Left renal pelvis (tissue), 4 donors: ENCODE results near the gene PHB1. TPM values are rescaled to one million over a fixed set of nuclear protein-coding genes. Genes with fewer than 3 reads are reported as not detected.
"Not testable (repeated sequence)": the region's sequence is repeated elsewhere in the genome, so short reads cannot be mapped to it uniquely, and the experiment has no call there.

Source experiments
- DNase-seq, 4 donors: peaks; one replicate each; pipeline ENCODE4 v3.0.0-alpha.2; 2013; ENCODE audit warnings: low read depth in 4 of 4, low spot score in 3 of 4
- polyA plus RNA-seq, 4 donors: library from polyadenylated mRNA; unstranded; fragments of 120-200 nt; gene quantifications; one replicate each; pipeline ENCODE4 v1.2.1, GENCODE V29; 2013; ENCODE audit not compliant: insufficient read length in 4 of 4

PHB1 gene
- polyA plus RNA-seq, 4 donors, result 151 to 235 (median 221) TPM

DNA sequence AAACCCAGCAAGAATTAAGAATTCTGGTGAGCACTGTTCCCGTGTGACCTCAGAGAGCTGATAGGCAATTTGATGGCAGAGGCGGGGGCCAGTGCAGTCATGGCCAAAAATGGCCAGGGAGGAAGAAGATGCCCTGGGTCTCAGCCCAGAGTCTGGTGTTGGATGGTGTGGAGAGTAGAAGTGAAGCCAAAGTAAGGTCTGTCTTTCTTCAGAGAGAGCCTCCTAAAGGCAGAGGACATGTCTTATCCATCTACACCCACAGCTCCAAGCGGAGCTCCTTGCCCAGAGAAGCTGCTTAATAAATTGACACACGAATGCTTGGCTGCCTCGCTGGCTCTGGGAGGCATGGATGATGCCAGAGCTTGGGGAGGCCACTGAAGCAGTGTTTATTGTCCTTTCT, 32.9 kb downstream of the PHB1 start:
- DNase-seq, result no peak

DNA sequence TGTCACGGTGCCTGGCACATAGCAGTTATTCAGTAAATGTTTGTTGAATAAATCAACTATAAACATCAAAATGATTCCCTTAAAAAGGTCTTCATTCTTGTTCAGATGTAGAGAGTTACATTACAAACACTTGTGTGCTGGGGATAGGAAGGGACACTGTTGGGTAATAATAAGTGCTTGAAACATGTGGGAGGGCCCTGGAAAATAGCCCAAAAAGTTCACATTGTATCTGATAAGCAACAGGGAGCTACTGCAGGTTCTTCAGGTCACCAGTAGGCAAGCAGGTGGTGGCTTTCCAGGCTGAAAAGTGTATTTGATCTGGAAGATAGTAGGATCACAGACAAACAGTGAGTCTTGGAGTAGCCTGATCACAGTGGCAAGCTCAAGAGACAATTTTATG, 33.6 kb downstream of the PHB1 start:
- DNase-seq, result no peak

DNA sequence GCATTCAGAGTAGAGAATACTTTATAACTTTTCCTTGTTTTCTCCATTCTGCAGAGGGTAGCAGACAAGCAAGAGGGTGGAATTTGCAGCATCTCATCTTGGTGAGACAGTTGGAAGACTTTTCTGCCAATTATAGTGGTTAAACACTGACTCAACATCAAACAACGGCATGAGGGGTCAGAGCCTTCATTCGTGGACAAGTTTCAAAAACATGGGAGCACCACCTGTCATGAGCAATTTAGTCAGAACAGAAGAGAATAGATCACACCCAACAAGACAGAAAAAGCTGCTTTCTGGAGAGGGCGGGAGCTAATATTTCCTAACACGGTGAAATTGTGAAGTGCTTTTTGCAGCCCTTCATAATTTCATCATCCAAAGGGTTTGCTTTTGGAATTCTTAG, 34.8 kb downstream of the PHB1 start:
- no peak for DNase-seq

DNA sequence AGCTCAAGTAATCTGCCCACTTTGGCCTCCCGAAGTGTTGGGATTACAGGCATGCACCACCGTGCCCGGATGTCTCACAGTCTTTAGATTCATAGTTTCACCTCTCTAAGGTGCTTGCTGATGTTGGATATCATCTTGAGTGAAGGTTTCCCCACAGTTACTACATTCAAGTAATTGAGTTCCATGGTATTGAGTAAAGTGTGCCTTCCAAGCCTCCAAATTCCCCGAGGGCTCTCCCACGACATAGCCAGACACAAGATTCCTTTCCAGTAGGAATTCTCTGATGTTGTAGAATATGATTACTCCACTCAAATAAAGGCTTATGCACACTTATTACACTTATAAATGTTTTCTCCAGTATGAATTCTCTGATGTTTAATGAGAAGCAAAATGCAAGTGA, 36.4 kb downstream of the PHB1 start:
- DNase-seq, result no peak

DNA sequence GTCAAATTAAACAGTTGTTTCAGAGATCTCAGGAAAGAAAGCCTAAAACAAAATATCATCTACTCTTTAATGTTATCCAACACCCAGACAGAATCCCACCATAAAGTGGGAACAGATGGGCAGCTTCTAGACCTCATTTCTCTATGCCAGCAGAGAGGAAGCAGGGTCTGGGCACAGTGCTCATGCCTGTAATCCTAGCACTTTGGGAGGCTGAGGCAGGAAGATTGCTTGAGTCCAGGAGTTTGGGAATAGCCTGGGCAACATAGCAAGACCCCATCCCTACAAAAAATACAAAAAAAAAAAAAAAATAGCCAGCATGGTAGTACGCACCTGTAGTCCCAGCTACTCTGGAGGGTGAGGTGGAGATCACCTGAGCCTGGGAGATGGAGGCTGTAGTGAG, 39.1 kb downstream of the PHB1 start:
- DNase-seq, result no peak

DNA sequence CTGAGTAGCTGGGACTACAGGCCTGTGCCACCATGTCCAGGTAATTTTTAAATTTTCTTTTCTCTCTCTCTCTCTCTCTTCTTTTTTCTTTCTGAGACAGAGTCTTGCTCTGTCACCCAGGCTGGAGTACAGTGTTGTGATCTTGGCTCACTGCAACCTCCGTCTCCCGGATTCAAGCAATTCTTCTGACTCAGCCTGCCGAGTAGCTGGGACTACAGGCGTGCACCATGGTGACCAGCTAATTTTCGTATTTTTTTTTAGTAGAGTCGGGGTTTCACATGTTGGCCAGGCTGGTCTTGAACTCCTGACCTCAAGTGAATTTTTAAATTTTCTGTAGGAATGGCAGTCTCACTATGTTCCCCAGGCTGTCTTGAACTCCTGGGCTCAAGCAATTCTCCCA, 41.6 kb downstream of the PHB1 start:
- DNase-seq, result no peak

DNA sequence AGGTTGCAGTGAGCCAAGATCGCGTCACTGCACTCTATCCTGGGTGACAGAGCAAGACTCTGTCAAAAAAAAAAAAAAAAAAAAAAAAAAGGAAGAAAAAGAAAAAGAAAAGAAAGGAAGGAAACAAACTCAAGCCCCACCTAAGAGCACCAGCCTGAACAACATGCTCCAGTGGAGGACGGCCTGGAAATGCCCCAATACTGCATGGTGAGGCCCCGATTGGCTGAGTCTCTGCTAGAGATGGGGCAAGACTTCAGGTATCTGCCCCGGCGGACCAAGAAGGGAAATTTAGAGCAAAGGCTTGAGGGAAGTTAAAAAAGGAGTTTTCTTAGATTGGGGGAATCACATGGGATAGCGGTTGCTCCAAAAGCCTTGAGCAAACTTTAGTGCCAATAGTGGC, 42.3 kb downstream of the PHB1 start:
- no peak for DNase-seq

DNA sequence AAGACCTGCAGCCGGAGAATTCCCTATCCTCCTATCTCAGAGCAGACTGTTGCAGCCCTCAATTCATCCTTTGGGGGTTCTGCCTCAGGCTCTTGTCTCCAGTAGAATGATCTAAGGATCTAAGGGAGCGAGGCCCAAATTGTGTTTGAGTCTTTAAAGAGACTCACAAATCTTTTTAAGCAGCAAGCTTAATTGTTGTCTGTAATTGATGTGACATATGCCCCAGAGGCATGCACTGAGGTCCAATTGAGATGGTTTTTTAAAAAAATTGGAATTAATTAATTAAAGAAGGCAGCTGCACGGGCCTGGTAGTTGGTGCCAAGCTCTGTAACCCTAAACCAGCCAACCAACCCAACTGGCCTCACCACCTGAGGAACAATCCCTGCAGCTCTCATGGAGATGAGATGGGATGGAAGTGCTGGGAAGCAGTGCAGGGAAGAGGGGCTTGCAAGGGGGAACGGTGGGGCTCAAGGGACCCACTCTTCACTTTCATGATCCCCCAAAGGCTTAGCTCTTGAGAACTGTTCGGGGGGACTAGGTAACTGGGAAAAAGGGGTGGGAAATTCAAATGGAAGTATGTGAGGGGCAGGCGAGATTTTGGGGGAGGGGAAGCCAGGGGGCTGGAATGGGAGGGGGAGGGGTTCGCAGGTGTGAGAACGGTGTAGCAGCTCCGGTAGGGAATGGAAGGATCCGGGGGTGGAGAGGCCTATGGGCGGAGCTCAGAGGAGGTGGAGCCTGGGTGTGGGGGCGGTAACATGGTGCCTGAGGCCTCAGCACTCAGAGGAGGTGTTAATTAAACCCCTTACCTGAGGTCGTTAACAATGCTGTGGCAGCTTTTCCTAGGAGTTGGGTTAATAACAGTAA, 43.5 kb downstream of the PHB1 start:
- no peak for DNase-seq

DNA sequence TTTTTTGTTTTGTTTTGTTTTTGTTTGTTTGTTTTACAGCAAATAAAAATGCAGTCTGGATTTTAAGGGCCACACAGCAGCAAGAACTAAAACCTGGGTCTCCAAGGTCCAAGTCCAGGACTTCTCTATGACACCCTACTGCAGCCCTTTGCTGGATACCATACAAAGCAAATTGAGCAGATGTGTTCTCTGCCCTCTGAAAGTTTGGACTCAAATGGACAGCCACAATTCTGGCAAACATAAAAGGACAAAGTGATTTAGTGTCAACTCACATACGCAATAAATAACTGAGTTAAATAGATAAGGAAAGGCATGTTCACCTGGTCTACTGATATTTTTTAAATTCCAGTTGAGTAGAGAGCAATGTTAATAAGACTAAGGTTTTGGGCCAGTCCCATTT, 44.9 kb downstream of the PHB1 start:
- no peak for DNase-seq

DNA sequence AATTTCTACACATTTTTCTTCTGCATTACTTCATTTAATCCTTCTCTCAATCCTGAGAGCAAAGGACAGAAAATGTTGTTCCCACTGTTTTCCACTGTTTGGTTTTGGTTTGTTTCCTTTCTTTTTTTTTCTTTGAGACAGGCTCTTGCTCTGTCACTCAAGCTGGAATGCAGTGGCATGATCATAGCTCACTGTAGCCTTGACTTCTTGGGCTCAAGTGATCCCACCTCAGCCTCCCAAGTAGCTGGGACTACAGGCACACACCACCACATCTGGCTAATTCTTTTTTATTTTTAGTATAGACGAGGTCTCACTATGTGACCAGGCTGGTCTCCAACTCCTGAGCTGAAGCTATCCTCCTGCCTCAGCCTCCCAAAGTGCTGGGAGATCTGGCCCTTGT, 45.6 kb downstream of the PHB1 start:
- DNase-seq, result no peak

DNA sequence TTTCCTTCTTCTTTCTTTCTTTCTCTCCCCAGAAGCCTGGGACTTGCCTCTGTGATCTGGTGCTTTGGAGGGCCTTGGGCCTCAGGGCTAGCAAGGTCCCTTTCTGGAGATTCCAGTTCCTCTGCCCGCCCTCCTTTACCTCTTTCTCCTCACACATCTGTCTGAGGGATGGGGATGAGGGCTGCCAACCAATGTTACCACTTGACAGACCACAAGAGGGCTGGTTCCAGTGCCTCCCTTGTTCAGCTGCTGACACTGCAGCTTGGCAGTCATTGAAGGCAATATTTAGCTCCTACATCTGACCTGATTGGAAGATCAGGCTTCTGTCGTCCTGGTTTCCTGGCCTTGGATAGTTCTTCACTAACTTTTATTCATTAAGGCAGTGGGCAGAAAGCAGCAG, 49.0 kb downstream of the PHB1 start:
- no peak for DNase-seq

DNA sequence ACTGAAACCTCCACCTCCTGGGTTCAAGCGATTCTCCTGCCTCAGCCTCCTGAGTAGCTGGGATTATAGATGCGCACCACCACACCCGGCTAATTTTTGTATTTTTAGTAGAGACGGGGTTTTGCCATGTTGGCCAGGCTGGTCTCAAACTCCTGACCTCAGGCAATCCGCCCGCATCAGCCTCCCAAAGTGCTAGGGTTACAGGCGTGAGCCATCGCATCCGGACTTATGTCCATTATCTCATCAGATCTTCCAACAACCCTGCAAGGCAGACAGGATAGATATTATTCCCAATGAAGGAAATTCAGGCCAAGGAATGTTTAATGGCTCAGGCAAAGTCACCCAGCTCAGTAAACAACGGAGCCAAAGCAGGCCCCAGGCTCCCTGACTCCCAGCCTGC, 49.6 kb downstream of the PHB1 start:
- not testable (repeated sequence) for DNase-seq

DNA sequence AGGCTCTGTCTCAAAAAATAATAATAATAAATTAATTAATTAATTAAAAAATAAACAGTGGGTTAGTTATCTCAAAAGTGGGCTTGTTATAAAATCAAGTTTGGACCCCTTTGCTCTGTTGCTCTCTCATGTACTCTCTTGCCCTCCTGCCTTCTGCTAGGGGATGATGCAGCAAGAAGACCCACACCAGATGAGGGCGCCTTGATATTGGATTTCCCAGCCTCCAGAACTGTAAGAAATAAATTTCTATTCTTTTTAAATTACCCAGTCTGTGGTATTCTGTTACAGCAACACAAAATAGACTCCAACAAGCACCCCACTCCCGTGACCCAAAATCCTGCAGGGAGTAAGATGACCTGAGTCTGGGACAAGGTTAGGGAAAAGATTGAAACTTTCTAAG, 50.6 kb downstream of the PHB1 start:
- no peak for DNase-seq

DNA sequence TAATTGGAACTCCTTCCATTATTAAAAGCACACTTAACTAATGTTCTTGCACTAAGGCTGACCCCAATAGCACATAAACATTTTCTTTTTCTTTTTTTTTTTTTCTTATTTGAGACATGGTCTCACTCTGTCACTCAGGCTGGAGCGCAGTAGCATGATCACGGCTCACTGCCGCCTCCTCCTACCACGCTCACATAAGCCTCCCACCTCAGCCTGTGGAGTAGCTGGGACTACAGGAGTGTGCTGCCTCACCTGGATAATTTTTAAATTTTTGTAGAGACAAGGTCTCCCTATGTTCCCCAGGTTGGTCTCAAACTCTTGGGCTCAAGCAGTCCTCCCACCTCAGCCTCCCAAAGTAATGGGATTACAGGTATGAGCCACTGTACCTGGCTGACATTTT, 51.4 kb downstream of the PHB1 start:
- no peak for DNase-seq

DNA sequence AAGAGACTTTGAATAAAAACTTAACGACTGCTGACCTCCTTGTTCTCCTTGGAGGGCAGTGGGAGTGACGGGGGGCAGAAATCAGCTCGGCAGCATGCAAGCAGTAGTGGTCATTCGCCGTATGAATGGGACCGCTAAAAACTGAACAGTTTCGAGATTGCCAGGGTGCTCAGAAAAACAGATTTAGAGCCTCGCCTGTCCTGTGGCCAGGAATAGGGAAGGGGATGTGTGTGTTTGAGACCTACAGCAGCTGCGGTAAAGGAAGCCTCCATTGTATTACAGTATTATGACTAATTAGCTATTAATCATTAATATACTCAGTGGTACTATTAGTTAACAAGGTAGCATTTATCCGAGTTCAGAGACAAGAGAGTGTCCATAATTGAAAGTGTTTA, 52.0 kb downstream of the PHB1 start:
- DNase-seq, result no peak

DNA sequence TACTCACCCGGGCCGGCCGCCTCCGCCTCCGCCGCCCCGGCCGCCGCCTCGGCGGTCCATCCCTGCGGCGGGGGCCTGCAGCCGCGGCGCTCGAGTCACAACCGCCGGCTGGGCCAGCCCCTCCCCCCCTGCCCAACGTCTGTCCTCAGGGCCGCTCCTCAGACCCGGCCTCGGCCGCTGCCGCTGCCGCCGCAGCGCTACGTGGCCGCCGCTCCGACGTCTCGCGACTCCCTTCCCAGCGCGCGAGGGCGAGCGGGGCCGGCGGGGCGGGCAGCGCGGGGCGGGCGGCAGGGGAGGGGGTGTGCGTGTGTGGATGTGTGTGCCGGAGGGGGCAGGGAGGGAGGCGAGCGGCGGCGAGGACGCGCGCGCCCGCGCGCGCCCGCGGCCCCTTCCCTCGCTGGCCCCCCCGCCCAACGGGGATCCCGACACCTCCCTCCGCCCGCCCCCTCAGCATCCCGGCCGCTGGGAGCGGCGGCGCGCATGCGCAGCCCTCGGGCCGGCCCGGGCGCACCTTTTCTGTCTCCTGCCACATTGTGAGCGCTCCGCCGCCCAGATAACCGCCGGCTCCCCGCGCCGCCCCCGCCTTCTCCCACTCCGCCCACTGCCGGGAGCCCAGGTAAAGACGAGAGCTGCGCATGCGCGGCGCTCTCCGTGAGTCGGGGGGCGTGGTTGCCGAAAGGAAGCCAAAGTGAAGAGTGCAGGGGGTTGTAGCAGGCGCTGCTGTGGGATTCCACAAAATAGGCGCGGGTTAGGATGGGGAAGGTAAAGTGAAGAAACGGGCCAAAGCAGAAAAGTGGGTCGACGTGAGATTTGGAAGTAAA, 52.6 kb downstream of the PHB1 start, which contains the start of gene ZNF652:
ZNF652 (minus strand) TSS at position 349 of the 821 bp plus-strand sequence. CDS start 44,525 bp downstream, outside the sequence.
- DNase-seq, result peak; percentile 81 to 86 (median 86)

DNA sequence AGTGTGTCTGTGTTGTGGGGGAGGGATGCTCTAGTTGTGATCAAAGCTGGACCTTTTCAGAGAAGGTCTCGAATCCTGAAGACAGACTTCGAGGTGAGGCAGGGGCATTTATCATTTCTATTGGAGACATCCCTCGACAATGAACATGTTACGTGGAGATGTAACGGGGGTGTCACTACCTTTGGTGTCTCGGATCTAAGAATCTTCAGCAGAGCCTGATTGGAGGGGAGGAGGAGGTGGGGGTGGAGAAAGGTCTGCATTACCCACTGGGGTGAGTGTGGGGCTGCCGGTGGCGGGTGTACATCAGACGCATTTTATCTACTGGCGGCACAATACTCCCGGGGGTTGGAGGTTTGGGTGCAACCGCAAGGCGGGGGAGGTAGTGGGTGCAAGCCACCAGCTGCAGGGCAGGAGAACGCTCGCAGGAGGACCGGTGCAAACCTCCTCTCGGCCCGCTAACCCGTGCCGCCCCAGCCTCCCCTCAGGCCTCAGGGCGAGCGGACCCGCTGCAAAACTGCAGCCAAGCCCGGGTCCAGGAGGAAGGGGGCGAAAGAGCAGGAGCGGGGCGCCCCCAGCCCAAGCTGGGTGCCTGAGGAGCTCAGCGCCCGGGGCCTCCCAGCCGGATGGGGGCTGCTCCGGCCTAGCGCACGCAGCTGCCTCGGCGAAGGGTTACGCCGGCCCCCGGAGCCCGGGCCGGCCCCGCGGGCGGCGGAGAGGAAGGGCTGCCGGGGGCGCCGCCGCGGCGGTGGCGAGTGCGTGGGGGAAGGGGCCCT, 53.4 kb downstream of the PHB1 start:
- no peak for DNase-seq

DNA sequence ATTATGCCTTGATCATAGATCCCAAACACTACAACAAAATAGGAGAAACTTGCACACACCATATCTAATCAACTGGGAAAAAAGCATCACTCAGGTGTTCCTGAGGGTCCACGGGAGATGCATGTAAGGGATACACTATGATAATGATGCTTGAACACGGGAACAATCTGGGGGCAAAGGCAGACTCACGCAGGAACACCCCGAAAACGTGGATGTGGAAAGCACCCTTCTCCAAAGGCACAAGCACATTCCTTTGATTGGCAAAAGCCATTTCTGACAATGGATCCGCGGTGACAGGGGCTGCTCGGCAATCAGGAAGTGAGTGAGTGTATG, 53.9 kb downstream of the PHB1 start:
- no peak for DNase-seq

DNA sequence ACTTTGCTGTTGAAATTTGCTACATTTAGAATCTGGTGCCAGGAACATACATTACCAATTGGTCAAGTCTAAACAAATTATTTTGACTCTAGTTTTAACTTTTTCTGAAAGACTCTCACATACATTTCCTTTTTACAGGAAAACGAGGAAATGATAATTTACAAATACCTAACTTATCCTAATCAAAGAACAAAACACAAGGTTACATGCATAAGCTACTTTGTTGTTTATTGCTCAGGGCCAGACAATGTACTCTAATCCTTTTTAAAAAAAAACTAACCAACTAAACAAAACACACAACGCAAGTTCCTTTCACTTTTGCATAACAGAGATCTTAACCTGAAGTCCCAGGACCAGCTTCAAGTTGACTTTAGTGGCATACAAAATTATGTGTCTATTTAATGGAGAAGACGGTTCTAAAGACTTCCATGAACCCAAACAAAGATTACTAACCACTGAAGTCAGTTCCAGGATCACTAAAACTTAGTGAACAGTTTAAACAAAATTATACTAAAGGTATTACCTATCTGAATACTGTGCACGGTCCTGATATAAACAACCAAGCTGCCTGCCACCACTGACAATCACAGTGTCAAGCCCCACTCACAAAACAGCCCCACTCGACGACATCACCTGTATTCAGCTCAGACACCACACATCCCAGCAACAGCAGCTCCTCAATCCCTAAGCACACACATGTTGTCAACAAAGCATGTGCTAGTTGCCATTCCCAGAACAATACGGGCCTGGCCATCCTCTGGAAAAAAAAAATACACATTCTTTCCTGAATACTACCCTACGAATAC, 54.5 kb downstream of the PHB1 start:
- DNase-seq, result no peak

DNA sequence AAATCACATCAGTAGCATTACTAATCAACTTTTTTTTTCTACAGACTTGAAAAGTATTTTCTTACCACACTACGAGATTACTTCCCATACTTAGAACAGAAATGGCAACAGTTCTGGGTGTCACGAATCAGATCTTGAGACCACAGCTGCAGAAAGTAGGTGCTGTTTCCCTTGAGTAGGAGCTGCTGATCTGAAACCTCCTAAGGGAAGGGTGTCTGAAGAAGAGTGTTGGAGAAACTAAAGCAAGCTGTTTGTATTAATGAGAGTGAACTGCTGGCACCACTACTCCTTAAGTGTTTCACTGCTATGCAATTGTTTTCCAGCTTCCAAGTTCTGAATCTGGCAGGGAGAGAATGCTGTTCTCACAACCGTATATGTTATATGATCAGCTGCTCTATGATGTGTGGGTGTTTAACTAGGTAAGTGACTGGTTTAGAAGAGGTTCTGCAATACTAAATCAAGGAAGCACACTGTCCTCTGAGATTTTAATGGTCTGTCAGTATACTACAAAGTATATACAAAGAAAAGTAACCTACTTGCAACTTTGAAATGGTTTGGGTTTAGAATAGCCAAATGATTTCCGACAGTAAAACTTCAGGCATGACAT, 55.9 kb downstream of the PHB1 start:
- DNase-seq, result no peak
